ENCODE measurements around the gene NUBP2. TPM values are rescaled to one million over a fixed set of nuclear protein-coding genes. Genes with fewer than 3 reads are reported as not detected.

NUBP2 gene
- total and polyA plus RNA-seq, 2 experiments from 2014 or later: 79.4 to 175 TPM

DNA sequence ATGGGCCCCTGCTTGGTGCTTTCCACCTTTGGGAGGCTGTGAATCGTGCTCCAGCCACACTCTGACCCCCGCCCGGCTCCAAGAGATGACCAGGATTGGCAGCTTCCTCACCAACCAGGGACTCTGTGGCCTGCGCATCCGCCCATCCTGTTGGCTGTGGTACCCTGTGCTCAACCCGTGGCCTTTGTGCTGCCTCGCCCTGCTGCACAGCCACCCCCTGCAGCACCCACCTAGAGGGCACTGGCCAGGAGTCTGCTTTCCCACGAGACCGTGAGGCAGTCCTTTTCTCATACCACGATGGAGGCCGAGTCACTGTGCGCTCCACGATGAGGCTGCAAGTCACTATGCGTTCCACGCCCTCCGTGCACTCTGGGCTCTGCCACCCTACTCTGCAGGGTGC lies 30.8 kb upstream of the NUBP2 start:
- Histone ChIP-seq H3K4me1 (ENCODE audit: insufficient read depth) (no peaks in the 10 kb centered on the region), H3K79me2 (replicated peaks; ENCODE audit: insufficient read depth) (no peaks in the 10 kb centered on the region), H3F3A (replicated peaks; ENCODE audit: low read depth) (no peaks in the 10 kb centered on the region), H3K4me3 (no peak overlapping the region), H4K20me1 (replicated peaks; ENCODE audit: insufficient read depth) (no peaks in the 10 kb centered on the region), H3K9me2 (ENCODE audit: insufficient read depth) (no peaks in the 10 kb centered on the region), H3K27ac (ENCODE audit: low read depth) (no peak overlapping the region), H3K27me3 (ENCODE audit: insufficient read depth) (no peaks in the 10 kb centered on the region), H3K36me3 (ENCODE audit: insufficient read depth) (no peaks in the 10 kb centered on the region; the same call in 1 of the 2 replicates), H2AFZ (no peak overlapping the region), H3K4me2 (no peak overlapping the region)
- H3K4me1 Mint-ChIP-seq: no peaks in the 10 kb centered on the region
- no peaks in the 10 kb centered on the region for H3K9me3 Mint-ChIP-seq
- ATAC-seq (no peak), DNase-seq (ENCODE audit: low spot score) (no peak)
- peaks cover 13% of the 10 kb centered on the region for H3K27me3 Mint-ChIP-seq (ENCODE audit: insufficient read depth, low read depth, poor library complexity)
- H3K27ac Mint-ChIP-seq: no peak overlapping the region
- H3K36me3 Mint-ChIP-seq (ENCODE audit: low read depth): peaks cover 18% of the 10 kb centered on the region
- TF ChIP-seq POLR2AphosphoS5 (IDR thresholded peaks at IDR 0.05; ENCODE audit: low read depth): no peak
- TF ChIP-seq, protein P1, sequence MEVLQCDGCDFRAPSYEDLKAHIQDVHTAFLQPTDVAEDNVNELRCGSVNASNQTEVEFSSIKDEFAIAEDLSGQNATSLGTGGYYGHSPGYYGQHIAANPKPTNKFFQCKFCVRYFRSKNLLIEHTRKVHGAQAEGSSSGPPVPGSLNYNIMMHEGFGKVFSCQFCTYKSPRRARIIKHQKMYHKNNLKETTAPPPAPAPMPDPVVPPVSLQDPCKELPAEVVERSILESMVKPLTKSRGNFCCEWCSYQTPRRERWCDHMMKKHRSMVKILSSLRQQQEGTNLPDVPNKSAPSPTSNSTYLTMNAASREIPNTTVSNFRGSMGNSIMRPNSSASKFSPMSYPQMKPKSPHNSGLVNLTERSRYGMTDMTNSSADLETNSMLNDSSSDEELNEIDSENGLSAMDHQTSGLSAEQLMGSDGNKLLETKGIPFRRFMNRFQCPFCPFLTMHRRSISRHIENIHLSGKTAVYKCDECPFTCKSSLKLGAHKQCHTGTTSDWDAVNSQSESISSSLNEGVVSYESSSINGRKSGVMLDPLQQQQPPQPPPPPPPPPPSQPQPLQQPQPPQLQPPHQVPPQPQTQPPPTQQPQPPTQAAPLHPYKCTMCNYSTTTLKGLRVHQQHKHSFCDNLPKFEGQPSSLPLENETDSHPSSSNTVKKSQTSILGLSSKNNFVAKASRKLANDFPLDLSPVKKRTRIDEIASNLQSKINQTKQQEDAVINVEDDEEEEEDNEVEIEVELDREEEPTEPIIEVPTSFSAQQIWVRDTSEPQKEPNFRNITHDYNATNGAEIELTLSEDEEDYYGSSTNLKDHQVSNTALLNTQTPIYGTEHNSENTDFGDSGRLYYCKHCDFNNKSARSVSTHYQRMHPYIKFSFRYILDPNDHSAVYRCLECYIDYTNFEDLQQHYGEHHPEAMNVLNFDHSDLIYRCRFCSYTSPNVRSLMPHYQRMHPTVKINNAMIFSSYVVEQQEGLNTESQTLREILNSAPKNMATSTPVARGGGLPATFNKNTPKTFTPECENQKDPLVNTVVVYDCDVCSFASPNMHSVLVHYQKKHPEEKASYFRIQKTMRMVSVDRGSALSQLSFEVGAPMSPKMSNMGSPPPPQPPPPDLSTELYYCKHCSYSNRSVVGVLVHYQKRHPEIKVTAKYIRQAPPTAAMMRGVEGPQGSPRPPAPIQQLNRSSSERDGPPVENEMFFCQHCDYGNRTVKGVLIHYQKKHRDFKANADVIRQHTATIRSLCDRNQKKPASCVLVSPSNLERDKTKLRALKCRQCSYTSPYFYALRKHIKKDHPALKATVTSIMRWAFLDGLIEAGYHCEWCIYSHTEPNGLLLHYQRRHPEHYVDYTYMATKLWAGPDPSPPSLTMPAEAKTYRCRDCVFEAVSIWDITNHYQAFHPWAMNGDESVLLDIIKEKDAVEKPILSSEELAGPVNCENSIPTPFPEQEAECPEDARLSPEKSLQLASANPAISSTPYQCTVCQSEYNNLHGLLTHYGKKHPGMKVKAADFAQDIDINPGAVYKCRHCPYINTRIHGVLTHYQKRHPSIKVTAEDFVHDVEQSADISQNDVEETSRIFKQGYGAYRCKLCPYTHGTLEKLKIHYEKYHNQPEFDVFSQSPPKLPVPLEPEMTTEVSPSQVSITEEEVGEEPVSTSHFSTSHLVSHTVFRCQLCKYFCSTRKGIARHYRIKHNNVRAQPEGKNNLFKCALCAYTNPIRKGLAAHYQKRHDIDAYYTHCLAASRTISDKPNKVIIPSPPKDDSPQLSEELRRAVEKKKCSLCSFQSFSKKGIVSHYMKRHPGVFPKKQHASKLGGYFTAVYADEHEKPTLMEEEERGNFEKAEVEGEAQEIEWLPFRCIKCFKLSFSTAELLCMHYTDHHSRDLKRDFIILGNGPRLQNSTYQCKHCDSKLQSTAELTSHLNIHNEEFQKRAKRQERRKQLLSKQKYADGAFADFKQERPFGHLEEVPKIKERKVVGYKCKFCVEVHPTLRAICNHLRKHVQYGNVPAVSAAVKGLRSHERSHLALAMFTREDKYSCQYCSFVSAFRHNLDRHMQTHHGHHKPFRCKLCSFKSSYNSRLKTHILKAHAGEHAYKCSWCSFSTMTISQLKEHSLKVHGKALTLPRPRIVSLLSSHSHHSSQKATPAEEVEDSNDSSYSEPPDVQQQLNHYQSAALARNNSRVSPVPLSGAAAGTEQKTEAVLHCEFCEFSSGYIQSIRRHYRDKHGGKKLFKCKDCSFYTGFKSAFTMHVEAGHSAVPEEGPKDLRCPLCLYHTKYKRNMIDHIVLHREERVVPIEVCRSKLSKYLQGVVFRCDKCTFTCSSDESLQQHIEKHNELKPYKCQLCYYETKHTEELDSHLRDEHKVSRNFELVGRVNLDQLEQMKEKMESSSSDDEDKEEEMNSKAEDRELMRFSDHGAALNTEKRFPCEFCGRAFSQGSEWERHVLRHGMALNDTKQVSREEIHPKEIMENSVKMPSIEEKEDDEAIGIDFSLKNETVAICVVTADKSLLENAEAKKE (CRISPR knock-in tag; IDR thresholded peaks at IDR 0.05): no peak
- no peak for TF ChIP-seq EZH2phosphoT487 (IDR thresholded peaks at IDR 0.05; ENCODE audit: unreplicated experiment)
- no peak for TF ChIP-seq STAT1 (IDR thresholded peaks at IDR 0.05; ENCODE audit: unreplicated experiment)
- TF ChIP-seq, protein P2, sequence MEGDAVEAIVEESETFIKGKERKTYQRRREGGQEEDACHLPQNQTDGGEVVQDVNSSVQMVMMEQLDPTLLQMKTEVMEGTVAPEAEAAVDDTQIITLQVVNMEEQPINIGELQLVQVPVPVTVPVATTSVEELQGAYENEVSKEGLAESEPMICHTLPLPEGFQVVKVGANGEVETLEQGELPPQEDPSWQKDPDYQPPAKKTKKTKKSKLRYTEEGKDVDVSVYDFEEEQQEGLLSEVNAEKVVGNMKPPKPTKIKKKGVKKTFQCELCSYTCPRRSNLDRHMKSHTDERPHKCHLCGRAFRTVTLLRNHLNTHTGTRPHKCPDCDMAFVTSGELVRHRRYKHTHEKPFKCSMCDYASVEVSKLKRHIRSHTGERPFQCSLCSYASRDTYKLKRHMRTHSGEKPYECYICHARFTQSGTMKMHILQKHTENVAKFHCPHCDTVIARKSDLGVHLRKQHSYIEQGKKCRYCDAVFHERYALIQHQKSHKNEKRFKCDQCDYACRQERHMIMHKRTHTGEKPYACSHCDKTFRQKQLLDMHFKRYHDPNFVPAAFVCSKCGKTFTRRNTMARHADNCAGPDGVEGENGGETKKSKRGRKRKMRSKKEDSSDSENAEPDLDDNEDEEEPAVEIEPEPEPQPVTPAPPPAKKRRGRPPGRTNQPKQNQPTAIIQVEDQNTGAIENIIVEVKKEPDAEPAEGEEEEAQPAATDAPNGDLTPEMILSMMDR (conservative IDR thresholded peaks at IDR 0.05; ENCODE audit: low read depth in 2 of 2): no peak
- no peak overlapping the region for H3K4me3 Mint-ChIP-seq
